K562 (cell line): ENCODE results near the gene KCNJ14. TPM values are rescaled to one million over a fixed set of nuclear protein-coding genes. Genes with fewer than 3 reads are reported as not detected.

ENCODE experiments used
- CBX3 ChIP-seq, 2 experiments: IDR thresholded peaks; 1 replicate in 1 of 2; 2 replicates in 1 of 2; pipeline ENCODE4 v1.6.1; 2012; ENCODE audit warnings: inconsistent platforms in 2 of 2, low read length in 2 of 2, borderline replicate concordance in 1 of 2, control low read depth in 1 of 2
- CTBP1 ChIP-seq: fragments of 450-650 bp; IDR thresholded peaks from 2 replicates; pipeline ENCODE4 v1.6.1; 2016; ENCODE audit warnings: borderline replicate concordance
- ESRRA ChIP-seq: fragments of 450-650 bp; IDR thresholded peaks from 2 replicates; pipeline ENCODE4 v1.6.1; 2014; ENCODE audit warnings: low read depth, mild to moderate bottlenecking, moderate library complexity, borderline replicate concordance
- GMEB1 ChIP-seq: fragments of 250-450 bp; sonication (Bioruptor Pico); IDR thresholded peaks from 2 replicates; pipeline ENCODE4 v1.4.0; 2020; ENCODE audit warnings: mild to moderate bottlenecking
- GTF2E2 ChIP-seq: fragments of 200-800 bp; sonication (Bioruptor generic); IDR thresholded peaks from 2 replicates; pipeline ENCODE4 v1.6.1; 2016; ENCODE audit warnings: missing genetic modification characterization, missing compliant biosample characterization
- HDAC1 ChIP-seq, 2 experiments: fragments of 450-650 bp; IDR thresholded peaks; 2 replicates each; pipeline ENCODE4 v1.6.1; 2016 to 2017; ENCODE audit warnings: inconsistent platforms in 1 of 2, mild to moderate bottlenecking in 1 of 2, moderate library complexity in 1 of 2
- SIN3A ChIP-seq, 2 experiments: fragments of 150-350 bp in 1 of 2; IDR thresholded peaks; 2 replicates each; pipeline ENCODE4 v1.6.1; 2011 to 2016; ENCODE audit warnings: borderline replicate concordance in 2 of 2, low read depth in 2 of 2, low read length in 2 of 2, mild to moderate bottlenecking in 2 of 2, moderate library complexity in 2 of 2; ENCODE audit not compliant: control insufficient read depth in 1 of 2
- ZC3H11A ChIP-seq: IDR thresholded peaks from 2 replicates; pipeline ENCODE4 v1.6.1; 2012; ENCODE audit warnings: low read depth, low read length, improper control_type of control experiment
- ZNF212 ChIP-seq: fragments of 450-650 bp; formaldehyde crosslinking; IDR thresholded peaks from 2 replicates; pipeline ENCODE4 v1.4.0; 2020; ENCODE audit warnings: mild to moderate bottlenecking
- ZNF699 ChIP-seq: fragments of 250-450 bp; sonication (Bioruptor Pico); IDR thresholded peaks from 2 replicates; pipeline ENCODE4 v1.8.0; 2021; ENCODE audit warnings: mild to moderate bottlenecking, moderate library complexity; ENCODE audit not compliant: insufficient replicate concordance
- polyA plus RNA-seq, 8 experiments: library from polyadenylated mRNA; depleted of rRNA in 4 of 8; stranded (reverse) in 5 of 8; unstranded in 3 of 8; fragments of >200 nt; fragmentation: Nextera tagmentation in 2 of 8; fragmentation: Illumina TruSeq in 1 of 8; extraction: Ambion mirVana in 2 of 8; extraction: Trizol in 1 of 8; gene quantifications; 2 replicates each; pipeline versions ENCODE4 v1.2.1 to v1.2.3, GENCODE V29; 2011 to 2014; ENCODE audit warnings: inconsistent platforms in 1 of 8, missing spikeins in 1 of 8
- total RNA-seq, 7 experiments: library from RNA; depleted of rRNA in 6 of 7; stranded (reverse); fragments of >200 nt in 6 of 7; fragmentation: Illumina TruSeq in 2 of 7; extraction: Trizol in 2 of 7; gene quantifications; 2 replicates each; pipeline versions ENCODE4 v1.2.1 to v1.2.3, GENCODE V29; 2011 to 2021; ENCODE audit warnings: low replicate concordance in 1 of 7
- TF ChIP-seq, protein P1 (sequence below): fragments of 450-650 bp; IDR thresholded peaks from 2 replicates; pipeline ENCODE4 v1.7.1; 2018; ENCODE audit warnings: mild to moderate bottlenecking, low read depth; ENCODE audit not compliant: partially characterized antibody
- TF ChIP-seq, protein P2 (sequence below), 2 experiments: fragments of 450-650 bp in 1 of 2; IDR thresholded peaks; 2 replicates each; pipeline ENCODE4 v1.6.1; 2011 to 2017; ENCODE audit warnings: low read depth in 2 of 2, antibody characterized with exemption in 1 of 2, borderline replicate concordance in 1 of 2, low read length in 1 of 2, mild to moderate bottlenecking in 1 of 2, mixed read lengths in 1 of 2; ENCODE audit not compliant: control insufficient read depth in 1 of 2
- TF ChIP-seq, protein P3 (sequence below), 2 experiments: fragments of 150-350 bp in 1 of 2; IDR thresholded peaks; 2 replicates each; pipeline ENCODE4 v1.6.1; 2012 to 2016; ENCODE audit warnings: low read depth in 2 of 2, low read length in 2 of 2, mild to moderate bottlenecking in 1 of 2, moderate library complexity in 1 of 2

The KCNJ14 gene
- total and polyA plus RNA-seq, 9 of the 15 experiments (the other 6 are each of a cell fraction or from before 2014, with no cell fraction given) = 0.15 to 1.6 (median 0.49) TPM

- TF ChIP-seq SIN3A (IDR thresholded peaks at IDR 0.05; ENCODE audit: borderline replicate concordance in 2 of 2, control insufficient read depth in 1 of 2, low read depth in 2 of 2, low read length in 2 of 2) (peak; percentile 98 to 99), GMEB1 (CRISPR knock-in tag) (0 out of 2 replicates have a peak, but pooled peaks have one; percentile 18), CBX3 (IDR thresholded peaks at IDR 0.05; ENCODE audit: borderline replicate concordance in 1 of 2, low read length in 2 of 2) (no peak; a peak in 1 of 3 replicates), ESRRA (no peak; the same call in 1 of the 2 replicates), ZC3H11A (no peak), GTF2E2 (0 out of 2 replicates have a peak, but pooled peaks have one; percentile 41), HDAC1 (IDR thresholded peaks at IDR 0.05) (peak; percentile 94 to 100; a peak in 3 of 4 replicates), ZNF699 (CRISPR knock-in tag) (no peak), CTBP1 (peak; percentile 58; the same call in 1 of the 2 replicates), ZNF212 (CRISPR knock-in tag) (no peak)
- TF ChIP-seq, protein P1, sequence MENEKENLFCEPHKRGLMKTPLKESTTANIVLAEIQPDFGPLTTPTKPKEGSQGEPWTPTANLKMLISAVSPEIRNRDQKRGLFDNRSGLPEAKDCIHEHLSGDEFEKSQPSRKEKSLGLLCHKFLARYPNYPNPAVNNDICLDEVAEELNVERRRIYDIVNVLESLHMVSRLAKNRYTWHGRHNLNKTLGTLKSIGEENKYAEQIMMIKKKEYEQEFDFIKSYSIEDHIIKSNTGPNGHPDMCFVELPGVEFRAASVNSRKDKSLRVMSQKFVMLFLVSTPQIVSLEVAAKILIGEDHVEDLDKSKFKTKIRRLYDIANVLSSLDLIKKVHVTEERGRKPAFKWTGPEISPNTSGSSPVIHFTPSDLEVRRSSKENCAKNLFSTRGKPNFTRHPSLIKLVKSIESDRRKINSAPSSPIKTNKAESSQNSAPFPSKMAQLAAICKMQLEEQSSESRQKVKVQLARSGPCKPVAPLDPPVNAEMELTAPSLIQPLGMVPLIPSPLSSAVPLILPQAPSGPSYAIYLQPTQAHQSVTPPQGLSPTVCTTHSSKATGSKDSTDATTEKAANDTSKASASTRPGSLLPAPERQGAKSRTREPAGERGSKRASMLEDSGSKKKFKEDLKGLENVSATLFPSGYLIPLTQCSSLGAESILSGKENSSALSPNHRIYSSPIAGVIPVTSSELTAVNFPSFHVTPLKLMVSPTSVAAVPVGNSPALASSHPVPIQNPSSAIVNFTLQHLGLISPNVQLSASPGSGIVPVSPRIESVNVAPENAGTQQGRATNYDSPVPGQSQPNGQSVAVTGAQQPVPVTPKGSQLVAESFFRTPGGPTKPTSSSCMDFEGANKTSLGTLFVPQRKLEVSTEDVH = peak; percentile 81
- TF ChIP-seq, protein P2, sequence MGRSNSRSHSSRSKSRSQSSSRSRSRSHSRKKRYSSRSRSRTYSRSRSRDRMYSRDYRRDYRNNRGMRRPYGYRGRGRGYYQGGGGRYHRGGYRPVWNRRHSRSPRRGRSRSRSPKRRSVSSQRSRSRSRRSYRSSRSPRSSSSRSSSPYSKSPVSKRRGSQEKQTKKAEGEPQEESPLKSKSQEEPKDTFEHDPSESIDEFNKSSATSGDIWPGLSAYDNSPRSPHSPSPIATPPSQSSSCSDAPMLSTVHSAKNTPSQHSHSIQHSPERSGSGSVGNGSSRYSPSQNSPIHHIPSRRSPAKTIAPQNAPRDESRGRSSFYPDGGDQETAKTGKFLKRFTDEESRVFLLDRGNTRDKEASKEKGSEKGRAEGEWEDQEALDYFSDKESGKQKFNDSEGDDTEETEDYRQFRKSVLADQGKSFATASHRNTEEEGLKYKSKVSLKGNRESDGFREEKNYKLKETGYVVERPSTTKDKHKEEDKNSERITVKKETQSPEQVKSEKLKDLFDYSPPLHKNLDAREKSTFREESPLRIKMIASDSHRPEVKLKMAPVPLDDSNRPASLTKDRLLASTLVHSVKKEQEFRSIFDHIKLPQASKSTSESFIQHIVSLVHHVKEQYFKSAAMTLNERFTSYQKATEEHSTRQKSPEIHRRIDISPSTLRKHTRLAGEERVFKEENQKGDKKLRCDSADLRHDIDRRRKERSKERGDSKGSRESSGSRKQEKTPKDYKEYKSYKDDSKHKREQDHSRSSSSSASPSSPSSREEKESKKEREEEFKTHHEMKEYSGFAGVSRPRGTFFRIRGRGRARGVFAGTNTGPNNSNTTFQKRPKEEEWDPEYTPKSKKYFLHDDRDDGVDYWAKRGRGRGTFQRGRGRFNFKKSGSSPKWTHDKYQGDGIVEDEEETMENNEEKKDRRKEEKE (IDR thresholded peaks at IDR 0.05; ENCODE audit: borderline replicate concordance in 1 of 2, control insufficient read depth in 1 of 2, low read depth in 2 of 2, low read length in 1 of 2) = no peak
- TF ChIP-seq, protein P3, sequence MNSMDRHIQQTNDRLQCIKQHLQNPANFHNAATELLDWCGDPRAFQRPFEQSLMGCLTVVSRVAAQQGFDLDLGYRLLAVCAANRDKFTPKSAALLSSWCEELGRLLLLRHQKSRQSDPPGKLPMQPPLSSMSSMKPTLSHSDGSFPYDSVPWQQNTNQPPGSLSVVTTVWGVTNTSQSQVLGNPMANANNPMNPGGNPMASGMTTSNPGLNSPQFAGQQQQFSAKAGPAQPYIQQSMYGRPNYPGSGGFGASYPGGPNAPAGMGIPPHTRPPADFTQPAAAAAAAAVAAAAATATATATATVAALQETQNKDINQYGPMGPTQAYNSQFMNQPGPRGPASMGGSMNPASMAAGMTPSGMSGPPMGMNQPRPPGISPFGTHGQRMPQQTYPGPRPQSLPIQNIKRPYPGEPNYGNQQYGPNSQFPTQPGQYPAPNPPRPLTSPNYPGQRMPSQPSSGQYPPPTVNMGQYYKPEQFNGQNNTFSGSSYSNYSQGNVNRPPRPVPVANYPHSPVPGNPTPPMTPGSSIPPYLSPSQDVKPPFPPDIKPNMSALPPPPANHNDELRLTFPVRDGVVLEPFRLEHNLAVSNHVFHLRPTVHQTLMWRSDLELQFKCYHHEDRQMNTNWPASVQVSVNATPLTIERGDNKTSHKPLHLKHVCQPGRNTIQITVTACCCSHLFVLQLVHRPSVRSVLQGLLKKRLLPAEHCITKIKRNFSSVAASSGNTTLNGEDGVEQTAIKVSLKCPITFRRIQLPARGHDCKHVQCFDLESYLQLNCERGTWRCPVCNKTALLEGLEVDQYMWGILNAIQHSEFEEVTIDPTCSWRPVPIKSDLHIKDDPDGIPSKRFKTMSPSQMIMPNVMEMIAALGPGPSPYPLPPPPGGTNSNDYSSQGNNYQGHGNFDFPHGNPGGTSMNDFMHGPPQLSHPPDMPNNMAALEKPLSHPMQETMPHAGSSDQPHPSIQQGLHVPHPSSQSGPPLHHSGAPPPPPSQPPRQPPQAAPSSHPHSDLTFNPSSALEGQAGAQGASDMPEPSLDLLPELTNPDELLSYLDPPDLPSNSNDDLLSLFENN (IDR thresholded peaks at IDR 0.05; ENCODE audit: low read depth in 2 of 2, low read length in 2 of 2) = peak in 1 of 2 experiments; percentile 51; a peak in 1 of 4 replicates
Measured at GRCh38 chr19:48445606-48446481, 9.5 kb upstream of the KCNJ14 start, which contains the start of gene GRWD1 (continued).
